B cell (primary cell): ENCODE measurements around the gene AGT. TPM values are rescaled to one million over a fixed set of nuclear protein-coding genes. Genes with fewer than 3 reads are reported as not detected.

Experiments
- ATAC-seq: fragments of 200-7000 bp; cut with Tn5 transposase; one replicate; pipeline ENCODE4 v1.10.0; 2021; ENCODE audit warnings: low read depth, mild to moderate bottlenecking, moderate number of reproducible peaks, moderate library complexity
- CTCF ChIA-PET: fragments of 350-600 bp; sonication (Branson Sonifier 250); formaldehyde crosslinking; loops from one replicate; lab custom pipeline; 2021; ENCODE audit warnings: antibody characterized with exemption, inconsistent platforms; lab: Charles Lee
- POLR2A ChIA-PET: fragments of 350-600 bp; sonication (Branson Sonifier 250); formaldehyde crosslinking; loops from one replicate; lab custom pipeline; 2021; ENCODE audit warnings: antibody characterized with exemption; lab: Charles Lee
- DNase-seq: peaks from one replicate; pipeline ENCODE4 v3.0.0; 2013
- H2AFZ ChIP-seq: 2 replicates; pipeline ENCODE4 v1.6.1; 2012; ENCODE audit warnings: mild to moderate bottlenecking, low read depth, low read length; ENCODE audit not compliant: insufficient read depth, poor library complexity, severe bottlenecking
- H3K27ac ChIP-seq, 2 donors: 1 replicate in 1 of 2; 2 replicates in 1 of 2; pipeline ENCODE4 v1.5.1; 2012 to 2013; ENCODE audit warnings: low read length in 2 of 2, mild to moderate bottlenecking in 2 of 2, moderate library complexity in 1 of 2
- H3K27me3 ChIP-seq, 4 experiments: fragments of 200-600 bp in 1 of 4; sonication (generic) in 1 of 4; replicated peaks in 1 of 4; 1 replicate in 2 of 4; 2 replicates in 2 of 4; pipeline versions ENCODE4 v1.6.1 to v1.7.0; 2013 to 2016; ENCODE audit warnings: low read length in 3 of 4, mild to moderate bottlenecking in 2 of 4, mixed read lengths in 1 of 4, moderate library complexity in 1 of 4; ENCODE audit not compliant: insufficient read depth in 4 of 4, control insufficient read depth in 3 of 4; ENCODE audit errors: control extremely low read depth in 1 of 4
- H3K36me3 ChIP-seq, 2 experiments: replicated peaks in 1 of 2; 1 replicate in 1 of 2; 2 replicates in 1 of 2; pipeline versions ENCODE4 v1.6.1 to v1.7.1; 2013; ENCODE audit warnings: low read length in 1 of 2; ENCODE audit not compliant: insufficient read depth in 2 of 2, control insufficient read depth in 1 of 2; ENCODE audit errors: control extremely low read depth in 1 of 2, extremely low read depth in 1 of 2
- H3K4me1 ChIP-seq, 2 donors: fragments of 200-600 bp in 1 of 2; sonication (generic) in 1 of 2; 1 replicate in 1 of 2; 2 replicates in 1 of 2; pipeline versions ENCODE4 v1.5.1 to v1.6.1; 2013 to 2017; ENCODE audit warnings: low read length in 2 of 2; ENCODE audit not compliant: control insufficient read depth in 2 of 2, insufficient read depth in 2 of 2
- H3K4me2 ChIP-seq: replicated peaks from 2 replicates; pipeline ENCODE3; 2012; ENCODE audit warnings: mild to moderate bottlenecking, low read depth, low read length; ENCODE audit not compliant: poor library complexity, severe bottlenecking
- H3K4me3 ChIP-seq, 5 experiments: fragments of 200-600 bp in 1 of 5; sonication (generic) in 1 of 5; 1 replicate in 3 of 5; 2 replicates in 2 of 5; pipeline versions ENCODE4 v1.5.1 to v1.7.0; 2011 to 2016; ENCODE audit warnings: low read length in 4 of 5, mild to moderate bottlenecking in 4 of 5, low read depth in 2 of 5, control low read depth in 1 of 5, moderate library complexity in 1 of 5; ENCODE audit not compliant: insufficient read depth in 1 of 5; ENCODE audit errors: control extremely low read depth in 1 of 5, extremely low read depth in 1 of 5
- H3K79me2 ChIP-seq: fragments of 200-600 bp; sonication (generic); one replicate; pipeline ENCODE4 v1.6.0; 2016; ENCODE audit warnings: low read length; ENCODE audit not compliant: control insufficient read depth, insufficient read depth
- H3K9ac ChIP-seq: fragments of 200-600 bp; sonication (generic); 2 replicates; pipeline ENCODE4 v1.6.1; 2017; ENCODE audit warnings: mild to moderate bottlenecking, low read length, moderate library complexity
- H3K9me3 ChIP-seq, 3 donors: one replicate each; pipeline versions ENCODE4 v1.6.1 to v1.7.1; 2013; ENCODE audit warnings: low read length in 2 of 3; ENCODE audit not compliant: control insufficient read depth in 2 of 3, insufficient read depth in 1 of 3; ENCODE audit errors: control extremely low read depth in 1 of 3
- H4K20me1 ChIP-seq: 2 replicates; pipeline ENCODE4 v1.6.0; 2012; ENCODE audit warnings: mild to moderate bottlenecking, low read length; ENCODE audit not compliant: insufficient read depth, control insufficient read depth, poor library complexity, severe bottlenecking
- H3K27ac Mint-ChIP-seq: one replicate; pipeline ENCODE4 v1.8.0; 2021; ENCODE audit warnings: mixed read lengths
- H3K27me3 Mint-ChIP-seq: one replicate; pipeline ENCODE4 v1.8.0; 2021; ENCODE audit warnings: mixed read lengths
- H3K4me1 Mint-ChIP-seq: one replicate; pipeline ENCODE4 v1.8.0; 2021; ENCODE audit warnings: mixed read lengths
- H3K4me3 Mint-ChIP-seq: one replicate; pipeline ENCODE4 v1.8.0; 2021; ENCODE audit warnings: mixed read lengths
- H3K9me3 Mint-ChIP-seq: one replicate; pipeline ENCODE4 v1.8.0; 2022; ENCODE audit warnings: mixed read lengths; ENCODE audit not compliant: insufficient read depth
- CTCF ChIP-seq: fragments of 200-600 bp; IDR thresholded peaks from one replicate; pipeline ENCODE4 v1.8.0; 2022; ENCODE audit warnings: antibody characterized with exemption, mild to moderate bottlenecking
- EZH2 ChIP-seq: IDR thresholded peaks from 2 replicates; pipeline ENCODE4 v1.6.1; 2012; ENCODE audit warnings: borderline replicate concordance, low read depth, mild to moderate bottlenecking, moderate library complexity, low read length; ENCODE audit not compliant: insufficient read depth, poor library complexity, severe bottlenecking
- WGBS: methylation state at CpG from one replicate; pipeline ENCODE4 v1.1.5; 2013; ENCODE audit warnings: missing lambda C conversion rate; ENCODE audit not compliant: insufficient coverage; 5-methylcytosine and 5-hydroxymethylcytosine counted together
- intact Hi-C: fragments of 100-400 bp; cut with micrococcal nuclease; formaldehyde crosslinking; loops from one replicate; pipeline ENCODE4 v1.10.0; 2022
- polyA plus RNA-seq: library from polyadenylated mRNA; depleted of rRNA; stranded (reverse); fragments of >200 nt; gene quantifications from 2 replicates; pipeline ENCODE4 v1.2.3, GENCODE V29; 2012
- total RNA-seq, 2 donors: library from RNA; stranded (reverse); fragments of 120-200 nt in 1 of 2; gene quantifications; 1 replicate in 1 of 2; 2 replicates in 1 of 2; pipeline versions ENCODE4 v1.2.3 to v1.2.4, GENCODE V29; 2013 to 2022

Gene AGT
- total and polyA plus RNA-seq, 2 donors (not counting 1 experiment from before 2014, with no cell fraction given), result not detected

DNA sequence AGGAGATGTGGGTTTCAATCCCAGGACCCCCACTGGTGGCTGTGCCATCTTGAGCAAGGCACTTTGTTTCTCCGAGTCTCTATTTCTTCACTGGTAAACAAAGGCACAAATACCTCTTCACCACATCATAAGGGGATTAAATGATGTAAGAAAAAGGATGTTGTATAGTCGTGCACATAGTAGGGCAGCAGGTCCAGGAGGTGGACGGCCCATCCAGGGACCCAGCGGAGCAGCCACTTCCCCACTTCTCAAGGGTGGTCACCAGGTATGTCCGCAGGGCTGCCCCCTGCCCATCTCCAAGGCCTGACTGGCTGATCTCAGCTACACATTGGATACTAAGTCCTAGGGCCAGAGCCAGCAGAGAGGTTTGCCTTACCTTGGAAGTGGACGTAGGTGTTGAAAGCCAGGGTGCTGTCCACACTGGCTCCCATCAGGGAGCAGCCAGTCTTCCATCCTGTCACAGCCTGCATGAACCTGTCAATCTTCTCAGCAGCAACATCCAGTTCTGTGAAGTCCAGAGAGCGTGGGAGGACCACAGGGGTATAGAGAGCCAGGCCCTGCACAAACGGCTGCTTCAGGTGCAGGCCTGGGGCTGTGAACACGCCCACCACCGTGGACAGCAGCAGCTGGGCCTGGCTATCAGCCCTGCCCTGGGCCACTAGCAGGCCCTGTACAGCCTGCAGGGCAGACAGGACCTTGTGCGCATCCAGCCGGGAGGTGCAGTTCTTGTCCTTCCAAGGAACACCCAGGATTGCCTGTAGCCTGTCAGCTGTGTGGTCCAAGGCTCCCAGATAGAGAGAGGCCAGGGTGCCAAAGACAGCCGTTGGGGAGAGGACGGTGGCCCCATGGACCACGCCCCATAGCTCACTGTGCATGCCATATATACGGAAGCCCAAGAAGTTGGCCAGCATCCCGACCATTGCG lies 4.0 kb downstream of the AGT start:
- H3K4me1 ChIP-seq, result no peaks in the 10 kb centered on the region
- no peak overlapping the region for H3K4me2 ChIP-seq
- no peaks in the 10 kb centered on the region for H4K20me1 ChIP-seq
- no peak overlapping the region for H3K27ac Mint-ChIP-seq
- H3K27me3 Mint-ChIP-seq, result peaks cover 22% of the 10 kb centered on the region
- H3K27me3 ChIP-seq, result no peaks in the 10 kb centered on the region
- H2AFZ ChIP-seq, result no peak overlapping the region
- intact Hi-C loops, result no loop called here
- WGBS, result 90% methylated on average over 14 of the region's 18 CpGs
- CTCF ChIA-PET, result no interaction called here
- H3K9ac ChIP-seq, result no peak overlapping the region
- no peaks in the 10 kb centered on the region for H3K4me1 Mint-ChIP-seq
- H3K9me3 ChIP-seq, result no peaks in the 10 kb centered on the region
- H3K27ac ChIP-seq, result no peak overlapping the region
- no peaks in the 10 kb centered on the region for H3K9me3 Mint-ChIP-seq
- DNase-seq, result no peak
- POLR2A ChIA-PET, result no interaction called here
- no peak for ATAC-seq
- no peaks in the 10 kb centered on the region for H3K79me2 ChIP-seq
- TF ChIP-seq CTCF (no peak), EZH2 (no peak)
- H3K4me3 Mint-ChIP-seq, result no peak overlapping the region
- H3K4me3 ChIP-seq, result no peak overlapping the region
- no peaks in the 10 kb centered on the region for H3K36me3 ChIP-seq
